Prostate gland (tissue), 2 donors: ENCODE data around the gene POLG2. TPM values are rescaled to one million over a fixed set of nuclear protein-coding genes. Genes with fewer than 3 reads are reported as not detected.

Experiments
- DNase-seq: peaks from one replicate; pipeline ENCODE4 v3.0.0-alpha.2; 2019; ENCODE audit warnings: low spot score
- H3K27ac ChIP-seq, 2 donors: fragments of 200-600 bp; sonication (generic); 2 replicates each; pipeline ENCODE4 v1.5.1; 2017 to 2019
- H3K27me3 ChIP-seq: fragments of 200-600 bp; sonication (generic); replicated peaks from 2 replicates; pipeline ENCODE4 v1.5.1; 2019; ENCODE audit not compliant: insufficient read depth
- H3K36me3 ChIP-seq, 2 donors: fragments of 200-600 bp; sonication (generic); 1 replicate in 1 of 2; 2 replicates in 1 of 2; pipeline versions ENCODE4 v1.5.1 to v1.8.1; 2017 to 2019
- H3K4me1 ChIP-seq: fragments of 200-600 bp; sonication (generic); replicated peaks from 2 replicates; pipeline ENCODE4 v1.5.1; 2019
- H3K4me3 ChIP-seq, 2 donors: fragments of 200-600 bp; sonication (generic); 2 replicates each; pipeline ENCODE4 v1.5.1; 2017 to 2019
- H3K9me3 ChIP-seq: fragments of 200-600 bp; sonication (generic); 2 replicates; pipeline ENCODE4 v1.5.1; 2017
- CTCF ChIP-seq, 4 experiments: fragments of 200-600 bp in 2 of 4; fragments of 450-650 bp in 2 of 4; sonication (generic) in 2 of 4; IDR thresholded peaks; 1 replicate in 3 of 4; 2 replicates in 1 of 4; pipeline ENCODE4 v1.5.1; 2016 to 2019; ENCODE audit warnings: antibody characterized with exemption in 4 of 4, mild to moderate bottlenecking in 2 of 4, moderate library complexity in 2 of 4
- POLR2A ChIP-seq: fragments of 450-650 bp; IDR thresholded peaks from one replicate; pipeline ENCODE4 v1.6.1; 2016; ENCODE audit warnings: antibody characterized with exemption, mild to moderate bottlenecking
- POLR2AphosphoS5 ChIP-seq: sonication (generic); formaldehyde crosslinking; IDR thresholded peaks from one replicate; pipeline ENCODE4 v1.6.1; 2017; ENCODE audit warnings: antibody characterized with exemption
- WGBS: methylation state at CpG from one replicate; pipeline ENCODE4 v1.1.5; 2018; 5-methylcytosine and 5-hydroxymethylcytosine counted together
- intact Hi-C: fragments of 100-400 bp; cut with DNase I; formaldehyde crosslinking; loops from one replicate; pipeline ENCODE4 v1.14.2; 2022
- total RNA-seq, 2 donors: library from RNA; depleted of rRNA; stranded (reverse); fragments of >200 nt; gene quantifications; one replicate each; pipeline ENCODE4 v1.1.0, GENCODE V29; 2016

Gene POLG2
- total RNA-seq, 2 donors from 2014 or later, result 5.3 to 9.7 TPM

GRCh38 chr17:64484380-64484779 is 12.5 kb downstream of the POLG2 start:
- intact Hi-C loops, result no loop called here
- TF ChIP-seq CTCF (IDR thresholded peaks at IDR 0.05) (no peak), POLR2AphosphoS5 (no peak), POLR2A (no peak)
- 97% methylated on average over 3 of the region's 3 CpGs for WGBS
- Histone ChIP-seq H3K4me3 (no peak overlapping the region), H3K4me1 (no peaks in the 10 kb centered on the region), H3K27ac (no peak overlapping the region), H3K27me3 (no peaks in the 10 kb centered on the region), H3K36me3 (peaks cover 0 to 5% of the 10 kb centered on the region in 2 donors), H3K9me3 (no peaks in the 10 kb centered on the region)
- DNase-seq, result no peak

- intact Hi-C loops, result no loop called here
- Histone ChIP-seq H3K4me3 (no peak overlapping the region), H3K36me3 (peaks cover 0 to 5% of the 10 kb centered on the region in 2 donors), H3K27ac (no peak overlapping the region), H3K9me3 (no peaks in the 10 kb centered on the region), H3K27me3 (no peaks in the 10 kb centered on the region), H3K4me1 (no peaks in the 10 kb centered on the region)
- no peak for TF ChIP-seq CTCF (IDR thresholded peaks at IDR 0.05)
- no peak for TF ChIP-seq POLR2A
- no peak for TF ChIP-seq POLR2AphosphoS5
- WGBS, result 92% methylated on average over 1 of the region's 1 CpG
- no peak for DNase-seq
Observed at GRCh38 chr17:64480951-64481350, 15.9 kb downstream of the POLG2 start.

GRCh38 chr17:64477849-64478248 is 19.0 kb downstream of the POLG2 start:
- 19% methylated on average over 1 of the region's 1 CpG for WGBS

GRCh38 chr17:64472564-64472963 is 24.3 kb downstream of the POLG2 start:
- Histone ChIP-seq H3K27me3 (no peaks in the 10 kb centered on the region), H3K4me1 (no peaks in the 10 kb centered on the region), H3K4me3 (no peak overlapping the region), H3K9me3 (no peaks in the 10 kb centered on the region), H3K27ac (no peak overlapping the region), H3K36me3 (no peaks in the 10 kb centered on the region)
- intact Hi-C loops, result no loop called here
- WGBS, result 88% methylated on average over 2 of the region's 2 CpGs
- TF ChIP-seq CTCF (IDR thresholded peaks at IDR 0.05) (no peak), POLR2A (no peak), POLR2AphosphoS5 (no peak)
- DNase-seq, result no peak

More at GRCh38 chr17:64477849-64478248, 19.0 kb downstream of the POLG2 start:
- Histone ChIP-seq H3K36me3 (peaks cover 0 to under 1% of the 10 kb centered on the region in 2 donors), H3K4me1 (no peaks in the 10 kb centered on the region), H3K9me3 (no peaks in the 10 kb centered on the region), H3K27me3 (no peaks in the 10 kb centered on the region), H3K4me3 (no peak overlapping the region), H3K27ac (no peak overlapping the region)
- intact Hi-C loops, result no loop called here
- TF ChIP-seq CTCF (IDR thresholded peaks at IDR 0.05) (no peak), POLR2AphosphoS5 (no peak), POLR2A (no peak)
- DNase-seq, result no peak

- TF ChIP-seq CTCF (IDR thresholded peaks at IDR 0.05) (no peak), POLR2A (no peak), POLR2AphosphoS5 (no peak)
- Histone ChIP-seq H3K36me3 (no peaks in the 10 kb centered on the region), H3K4me1 (no peaks in the 10 kb centered on the region), H3K9me3 (no peaks in the 10 kb centered on the region), H3K27ac (no peak overlapping the region), H3K27me3 (no peaks in the 10 kb centered on the region), H3K4me3 (no peak overlapping the region)
- intact Hi-C loops, result no loop called here
- DNase-seq, result no peak
- 89% methylated on average over 3 of the region's 3 CpGs for WGBS
Observed at GRCh38 chr17:64471440-64471839, 25.4 kb downstream of the POLG2 start.
